Glutamatergic neuron (in vitro differentiated cells): ENCODE measurements around the gene TUBGCP4. TPM values are rescaled to one million over a fixed set of nuclear protein-coding genes. Genes with fewer than 3 reads are reported as not detected.

Experiments
- DNase-seq: peaks from one replicate; pipeline ENCODE4 v3.0.0; 2022
- H3K27ac Mint-ChIP-seq: one replicate; pipeline ENCODE4 v1.8.0; 2020; ENCODE audit warnings: mild to moderate bottlenecking, mixed read lengths, inconsistent platforms; ENCODE audit not compliant: unreplicated experiment
- H3K27me3 Mint-ChIP-seq: one replicate; pipeline ENCODE4 v1.8.0; 2020; ENCODE audit warnings: mild to moderate bottlenecking, moderate library complexity, mixed read lengths, inconsistent platforms; ENCODE audit not compliant: unreplicated experiment
- H3K36me3 Mint-ChIP-seq: one replicate; pipeline ENCODE4 v1.8.0; 2020; ENCODE audit warnings: mild to moderate bottlenecking, mixed read lengths, inconsistent platforms; ENCODE audit not compliant: unreplicated experiment
- H3K4me1 Mint-ChIP-seq: one replicate; pipeline ENCODE4 v1.8.0; 2020; ENCODE audit warnings: mild to moderate bottlenecking, low read depth, mixed read lengths, inconsistent platforms; ENCODE audit not compliant: unreplicated experiment
- H3K4me3 Mint-ChIP-seq: one replicate; pipeline ENCODE4 v1.8.0; 2020; ENCODE audit warnings: mild to moderate bottlenecking, mixed read lengths, inconsistent platforms; ENCODE audit not compliant: unreplicated experiment
- H3K9me3 Mint-ChIP-seq: one replicate; pipeline ENCODE4 v1.8.0; 2020; ENCODE audit warnings: mild to moderate bottlenecking, moderate library complexity, mixed read lengths, inconsistent platforms; ENCODE audit not compliant: unreplicated experiment
- CTCF ChIP-seq: fragments of 200-600 bp; sonication (generic); IDR thresholded peaks from one replicate; pipeline ENCODE4 v1.5.0; 2021; ENCODE audit not compliant: partially characterized antibody, unreplicated experiment
- total RNA-seq: library from RNA; stranded (reverse); fragmentation: NEBNext Ultra II Directional; extraction: Animal tissue kit (Norgen Biotek cat#: 25700); gene quantifications from one replicate; pipeline ENCODE4 v1.2.1, GENCODE V29; 2021; ENCODE audit not compliant: unreplicated experiment

TUBGCP4 gene
- total RNA-seq, 1 donor from 2014 or later: 29.9 TPM

- no peaks in the 10 kb centered on the region for H3K36me3 Mint-ChIP-seq
- H3K4me3 Mint-ChIP-seq: peak overlapping the region; percentile 94
- TF ChIP-seq CTCF: no peak
- H3K27ac Mint-ChIP-seq: peak overlapping the region; percentile 88
- no peak for DNase-seq
- H3K4me1 Mint-ChIP-seq: peaks cover 14% of the 10 kb centered on the region
- H3K9me3 Mint-ChIP-seq: peaks cover 2% of the 10 kb centered on the region
- H3K27me3 Mint-ChIP-seq: peaks cover 2% of the 10 kb centered on the region
Observed at GRCh38 chr15:43330780-43331087, 40.2 kb upstream of the TUBGCP4 start.

DNA sequence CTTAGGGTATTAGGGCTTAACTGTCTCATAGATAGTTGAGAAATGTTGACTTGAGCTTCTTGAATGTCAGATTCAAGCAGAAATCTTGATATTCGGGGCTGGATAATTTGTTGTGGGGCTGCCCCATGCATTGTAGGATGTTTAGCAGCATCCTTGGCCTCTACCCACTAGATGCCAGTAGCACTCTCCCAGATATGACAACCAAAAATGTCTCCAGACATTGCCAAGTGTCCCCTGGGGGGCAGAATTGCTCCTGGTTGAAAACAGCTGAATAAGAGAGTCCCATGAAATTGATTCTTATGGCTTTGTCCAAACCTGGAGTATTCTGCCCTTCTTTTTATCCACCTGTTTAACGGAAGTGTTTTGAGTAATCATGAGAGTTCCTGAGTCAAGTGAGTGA, 24.6 kb upstream of the TUBGCP4 start:
- DNase-seq: no peak
- Mint-ChIP-seq H3K27ac (no peak overlapping the region), H3K9me3 (no peaks in the 10 kb centered on the region), H3K36me3 (no peaks in the 10 kb centered on the region), H3K27me3 (no peaks in the 10 kb centered on the region), H3K4me3 (no peak overlapping the region), H3K4me1 (no peaks in the 10 kb centered on the region)
- no peak for TF ChIP-seq CTCF

DNA sequence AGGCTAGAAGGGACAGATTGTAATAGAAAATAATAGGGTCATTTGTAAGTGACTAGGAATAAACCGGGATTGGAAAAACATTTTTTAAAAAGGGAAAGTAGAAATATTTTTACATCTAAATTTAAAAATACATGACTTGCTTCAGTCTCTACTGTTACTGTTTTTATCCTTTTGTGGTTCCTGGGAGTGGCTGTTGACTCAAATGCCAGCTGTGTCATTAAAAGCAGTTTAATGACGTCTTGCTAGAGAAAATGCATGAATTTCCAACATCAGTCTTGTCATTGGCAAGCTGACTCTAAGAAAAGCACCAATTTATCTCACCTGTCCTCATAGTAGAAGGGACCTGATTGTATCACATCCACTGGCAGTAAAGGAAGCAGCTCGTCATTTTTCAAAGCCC, 23.8 kb upstream of the TUBGCP4 start:
- H3K27ac Mint-ChIP-seq: no peak overlapping the region
- no peaks in the 10 kb centered on the region for H3K27me3 Mint-ChIP-seq
- no peak for TF ChIP-seq CTCF
- H3K9me3 Mint-ChIP-seq: no peaks in the 10 kb centered on the region
- no peak for DNase-seq
- H3K36me3 Mint-ChIP-seq: no peaks in the 10 kb centered on the region
- no peaks in the 10 kb centered on the region for H3K4me1 Mint-ChIP-seq
- H3K4me3 Mint-ChIP-seq: no peak overlapping the region

DNA sequence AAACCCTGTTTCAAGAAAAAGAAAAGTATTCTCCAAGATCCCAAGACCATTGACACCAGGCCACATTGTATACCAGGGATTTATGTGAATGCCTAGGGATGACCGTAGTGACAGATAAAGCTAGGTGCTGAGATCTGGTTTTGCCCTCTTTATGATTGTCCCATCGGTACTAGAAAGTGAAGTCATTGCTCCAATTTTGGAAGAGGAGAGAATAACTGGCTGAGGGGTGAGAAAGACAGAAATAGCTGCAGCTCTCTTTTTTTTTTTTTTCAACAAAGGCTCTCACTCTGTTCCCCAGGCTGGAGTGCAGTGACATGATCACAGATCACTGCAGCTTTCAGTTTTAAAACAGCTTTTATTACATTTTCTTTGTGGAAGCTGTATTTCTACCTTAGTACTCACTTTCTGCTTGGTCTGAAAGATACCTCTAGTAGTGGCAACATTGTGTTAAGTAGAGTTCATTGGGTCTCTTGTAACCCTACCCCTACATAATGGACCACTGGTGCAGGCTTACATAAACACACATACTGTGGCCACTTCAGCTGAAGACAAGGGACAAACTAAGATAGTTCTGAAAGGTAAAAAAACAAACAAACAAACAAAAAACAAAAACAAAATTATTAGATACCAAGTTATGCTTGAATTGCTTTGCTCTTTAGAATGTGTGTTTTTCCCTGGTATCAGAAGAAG, 18.1 kb upstream of the TUBGCP4 start:
- no peak overlapping the region for H3K27ac Mint-ChIP-seq
- no peaks in the 10 kb centered on the region for H3K36me3 Mint-ChIP-seq
- no peak for TF ChIP-seq CTCF
- H3K4me1 Mint-ChIP-seq: no peaks in the 10 kb centered on the region
- DNase-seq: no peak
- peaks cover 2% of the 10 kb centered on the region for H3K9me3 Mint-ChIP-seq
- no peak overlapping the region for H3K4me3 Mint-ChIP-seq
- no peaks in the 10 kb centered on the region for H3K27me3 Mint-ChIP-seq

DNA sequence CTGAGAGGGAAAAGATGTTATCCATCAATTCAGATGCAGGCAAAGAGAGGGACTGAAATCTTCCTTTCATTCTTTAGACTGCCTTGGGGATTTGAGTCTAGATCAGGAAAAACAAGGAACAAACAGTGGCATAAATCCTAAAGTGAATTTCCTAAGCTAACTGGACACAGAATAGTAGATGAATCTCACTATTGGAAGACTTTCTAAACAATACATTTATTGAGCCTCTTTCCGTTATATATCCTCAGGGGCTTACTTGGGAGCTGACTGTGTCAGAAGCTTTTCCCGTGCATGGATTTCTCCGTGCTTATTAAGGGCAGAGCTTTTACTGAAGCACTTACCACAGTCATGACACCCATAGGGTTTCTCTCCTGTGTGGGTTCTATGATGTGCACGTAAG, 10.1 kb upstream of the TUBGCP4 start:
- Mint-ChIP-seq H3K27ac (no peak overlapping the region), H3K27me3 (no peaks in the 10 kb centered on the region), H3K4me1 (no peaks in the 10 kb centered on the region), H3K36me3 (peaks cover 58% of the 10 kb centered on the region), H3K4me3 (no peak overlapping the region), H3K9me3 (peaks cover 12% of the 10 kb centered on the region)
- no peak for DNase-seq
- TF ChIP-seq CTCF: no peak
